Rectal smooth muscle tissue (tissue), 1 donor: Measurements from ENCODE around the gene NISCH.
A peak's percentile ranks its signal among the peaks of the same experiment; 100 is the strongest.

Experiments used
- H3K27ac ChIP-seq: one replicate; pipeline ENCODE4 v1.7.0; 2013; ENCODE audit warnings: low read depth, low read length, inconsistent platforms
- H3K27me3 ChIP-seq: one replicate; pipeline ENCODE4 v1.7.0; 2013; ENCODE audit warnings: low read length; ENCODE audit not compliant: control insufficient read depth, insufficient read depth
- H3K36me3 ChIP-seq: one replicate; pipeline ENCODE4 v1.7.0; 2013; ENCODE audit warnings: low read length; ENCODE audit not compliant: control insufficient read depth, insufficient read depth
- H3K4me1 ChIP-seq: one replicate; pipeline ENCODE4 v1.7.0; 2013; ENCODE audit warnings: low read length; ENCODE audit not compliant: control insufficient read depth, insufficient read depth
- H3K4me3 ChIP-seq: one replicate; pipeline ENCODE4 v1.7.0; 2013; ENCODE audit warnings: low read length
- H3K9ac ChIP-seq: one replicate; pipeline ENCODE4 v1.7.0; 2013; ENCODE audit warnings: low read length

NISCH gene

GRCh38 chr3:52471371-52472238, 16.2 kb downstream of the NISCH start:
- no peak overlapping the region for H3K9ac ChIP-seq
- peaks cover 23% of the 10 kb centered on the region for H3K36me3 ChIP-seq
- no peak overlapping the region for H3K4me3 ChIP-seq
- no peaks in the 10 kb centered on the region for H3K27me3 ChIP-seq
- H3K27ac ChIP-seq, result no peak overlapping the region
- H3K4me1 ChIP-seq, result peaks cover 2% of the 10 kb centered on the region

GRCh38 chr3:52472239-52473000, 17.0 kb downstream of the NISCH start:
- no peak overlapping the region for H3K9ac ChIP-seq
- H3K4me1 ChIP-seq, result peaks cover 2% of the 10 kb centered on the region
- H3K27me3 ChIP-seq, result no peaks in the 10 kb centered on the region
- H3K4me3 ChIP-seq, result no peak overlapping the region
- H3K27ac ChIP-seq, result no peak overlapping the region
- H3K36me3 ChIP-seq, result peaks cover 26% of the 10 kb centered on the region

GRCh38 chr3:52473026-52473425, 17.6 kb downstream of the NISCH start:
- H3K27ac ChIP-seq, result no peak overlapping the region

GRCh38 chr3:52477076-52477795, 21.8 kb downstream of the NISCH start:
- peaks cover 62% of the 10 kb centered on the region for H3K36me3 ChIP-seq
- H3K27ac ChIP-seq, result no peak overlapping the region

More at GRCh38 chr3:52473026-52473425, 17.6 kb downstream of the NISCH start:
- H3K4me3 ChIP-seq, result no peak overlapping the region
- peaks cover 32% of the 10 kb centered on the region for H3K36me3 ChIP-seq
- no peaks in the 10 kb centered on the region for H3K27me3 ChIP-seq
- peaks cover 2% of the 10 kb centered on the region for H3K4me1 ChIP-seq
- no peak overlapping the region for H3K9ac ChIP-seq

GRCh38 chr3:52477796-52478095, 22.3 kb downstream of the NISCH start:
- H3K27ac ChIP-seq, result no peak overlapping the region
- H3K27me3 ChIP-seq, result no peaks in the 10 kb centered on the region
- no peak overlapping the region for H3K9ac ChIP-seq
- H3K4me3 ChIP-seq, result no peak overlapping the region
- peaks cover 59% of the 10 kb centered on the region for H3K36me3 ChIP-seq
- H3K4me1 ChIP-seq, result no peaks in the 10 kb centered on the region

More at GRCh38 chr3:52477076-52477795, 21.8 kb downstream of the NISCH start:
- Histone ChIP-seq H3K4me1 (no peaks in the 10 kb centered on the region), H3K4me3 (no peak overlapping the region), H3K9ac (no peak overlapping the region), H3K27me3 (no peaks in the 10 kb centered on the region)

- Histone ChIP-seq H3K9ac (no peak overlapping the region), H3K4me3 (no peak overlapping the region), H3K27me3 (no peaks in the 10 kb centered on the region), H3K27ac (no peak overlapping the region), H3K36me3 (peaks cover 53% of the 10 kb centered on the region), H3K4me1 (peaks cover 6% of the 10 kb centered on the region)
Observed at GRCh38 chr3:52479037-52479876, 23.9 kb downstream of the NISCH start.

GRCh38 chr3:52479877-52480575, 24.6 kb downstream of the NISCH start:
- H3K9ac ChIP-seq, result no peak overlapping the region

GRCh38 chr3:52480768-52481715, 25.6 kb downstream of the NISCH start:
- Histone ChIP-seq H3K27me3 (no peaks in the 10 kb centered on the region), H3K9ac (no peak overlapping the region), H3K4me1 (peaks cover 6% of the 10 kb centered on the region), H3K27ac (no peak overlapping the region), H3K36me3 (peaks cover 49% of the 10 kb centered on the region), H3K4me3 (no peak overlapping the region)

More at GRCh38 chr3:52479877-52480575, 24.6 kb downstream of the NISCH start:
- H3K27me3 ChIP-seq, result no peaks in the 10 kb centered on the region
- H3K27ac ChIP-seq, result no peak overlapping the region
- H3K4me1 ChIP-seq, result peaks cover 6% of the 10 kb centered on the region
- peaks cover 53% of the 10 kb centered on the region for H3K36me3 ChIP-seq
- no peak overlapping the region for H3K4me3 ChIP-seq

- H3K27me3 ChIP-seq, result no peaks in the 10 kb centered on the region
- H3K4me1 ChIP-seq, result peaks cover 6% of the 10 kb centered on the region
- no peak overlapping the region for H3K27ac ChIP-seq
- H3K9ac ChIP-seq, result no peak overlapping the region
- H3K4me3 ChIP-seq, result no peak overlapping the region
- peaks cover 50% of the 10 kb centered on the region for H3K36me3 ChIP-seq
Observed at GRCh38 chr3:52481819-52482521, 26.6 kb downstream of the NISCH start.

- H3K4me1 ChIP-seq, result peaks cover 6% of the 10 kb centered on the region
- no peak overlapping the region for H3K4me3 ChIP-seq
- peaks cover 50% of the 10 kb centered on the region for H3K36me3 ChIP-seq
- peak overlapping the region; percentile 69 for H3K27ac ChIP-seq
- H3K9ac ChIP-seq, result no peak overlapping the region
- no peaks in the 10 kb centered on the region for H3K27me3 ChIP-seq
Observed at GRCh38 chr3:52483081-52483480, 27.7 kb downstream of the NISCH start.
